HCT116 (cell line): Measurements from ENCODE around the gene LRRN2. TPM values are rescaled to one million over a fixed set of nuclear protein-coding genes. Genes with fewer than 3 reads are reported as not detected.

Experiments
- ATAC-seq: fragments of 200-7000 bp; cut with Tn5 transposase; 2 replicates; pipeline ENCODE4 v1.9.1; 2020; ENCODE audit warnings: mild to moderate bottlenecking, moderate library complexity
- BruUV-seq: library from RNA; stranded (reverse); fragments of 400-500 nt; replicated peaks from 2 replicates; lab custom pipeline; 2021; lab: Mats Ljungman, UMichigan
- CTCF ChIA-PET: fragments of 300-600 bp; sonication (Branson Sonifier 250); formaldehyde crosslinking; loops from one replicate; lab custom pipeline; 2021; ENCODE audit warnings: antibody characterized with exemption; lab: Charles Lee
- POLR2A ChIA-PET: fragments of 300-600, 350-600 bp; sonication (Branson Sonifier 250); formaldehyde crosslinking; loops from one replicate; lab custom pipeline; 2021; ENCODE audit warnings: antibody characterized with exemption; lab: Charles Lee
- RAD21 ChIA-PET, 2 experiments: fragments of 300-600 bp; sonication (Branson Sonifier 250); formaldehyde crosslinking; loops; one replicate each; lab custom pipeline; 2023; ENCODE audit warnings: low total read pairs in 2 of 2; ENCODE audit not compliant: uncharacterized antibody in 2 of 2, unreplicated experiment in 2 of 2, low non-redundant PET in 1 of 2; lab: Charles Lee
- DNase-seq: peaks from one replicate; pipeline ENCODE4 v3.0.0-alpha.2; 2010; ENCODE audit warnings: low read depth, low spot score
- H2AFZ ChIP-seq: fragments of 200-600 bp; shearing (Covaris generic), sonication (generic); 2 replicates; pipeline ENCODE4 v1.6.1; 2017; ENCODE audit warnings: low read depth, mixed run types, mixed read lengths, antibody characterized with exemption, low read length; ENCODE audit not compliant: poor library complexity, severe bottlenecking
- H3K27ac ChIP-seq: 2 replicates; pipeline ENCODE4 v1.5.1; 2012; ENCODE audit warnings: low read depth, low read length
- H3K27me3 ChIP-seq: fragments of 200-600 bp; sonication (generic); 2 replicates; pipeline ENCODE4 v1.6.1; 2016; ENCODE audit warnings: mixed run types, low read length, mixed read lengths; ENCODE audit not compliant: insufficient read depth
- H3K36me3 ChIP-seq, 2 experiments: fragments of 200-500 bp in 1 of 2; fragments of 200-600 bp in 1 of 2; sonication (Bioruptor generic) in 1 of 2; sonication (generic) in 1 of 2; 2 replicates each; pipeline versions ENCODE4 v1.5.1 to v1.6.1; 2014 to 2016; ENCODE audit warnings: low read length in 2 of 2, inconsistent platforms in 1 of 2, mixed read lengths in 1 of 2, mixed run types in 1 of 2; ENCODE audit not compliant: insufficient read depth in 2 of 2, control insufficient read depth in 1 of 2
- H3K4me1 ChIP-seq, 2 experiments: fragments of 200-600 bp in 1 of 2; sonication (generic) in 1 of 2; 2 replicates each; pipeline versions ENCODE4 v1.5.1 to v1.6.1; 2012 to 2017; ENCODE audit warnings: low read length in 2 of 2, inconsistent platforms in 1 of 2, mild to moderate bottlenecking in 1 of 2, mixed read lengths in 1 of 2, mixed run types in 1 of 2, moderate library complexity in 1 of 2; ENCODE audit not compliant: insufficient read depth in 2 of 2, control insufficient read depth in 1 of 2
- H3K4me2 ChIP-seq: fragments of 200-600 bp; sonication (generic); 2 replicates; pipeline ENCODE4 v1.6.1; 2017; ENCODE audit warnings: mixed run types, low read length, mixed read lengths
- H3K4me3 ChIP-seq, 2 experiments: fragments of 200-600 bp in 1 of 2; sonication (generic) in 1 of 2; replicated peaks in 1 of 2; 2 replicates each; pipeline ENCODE4 v1.5.1; 2011 to 2016; ENCODE audit warnings: low read length in 2 of 2, control low read depth in 1 of 2, low read depth in 1 of 2, mild to moderate bottlenecking in 1 of 2, mixed read lengths in 1 of 2, mixed run types in 1 of 2
- H3K79me2 ChIP-seq: fragments of 200-600 bp; sonication (generic); 2 replicates; pipeline ENCODE4 v1.6.1; 2017; ENCODE audit warnings: mild to moderate bottlenecking, mixed run types, low read length, moderate library complexity, mixed read lengths; ENCODE audit not compliant: insufficient read depth
- H3K9ac ChIP-seq: fragments of 200-600 bp; sonication (generic); 2 replicates; pipeline ENCODE4 v1.6.1; 2016; ENCODE audit warnings: low read length, mixed read lengths
- H3K9me2 ChIP-seq: fragments of 200-600 bp; sonication (generic), shearing (Covaris generic); 2 replicates; pipeline ENCODE4 v1.6.1; 2017; ENCODE audit warnings: mixed run types, mild to moderate bottlenecking, moderate library complexity; ENCODE audit not compliant: insufficient read depth
- H3K9me3 ChIP-seq, 2 experiments: fragments of 200-500 bp in 1 of 2; fragments of 200-600 bp in 1 of 2; sonication (Bioruptor generic) in 1 of 2; sonication (generic) in 1 of 2; 2 replicates each; pipeline ENCODE4 v1.6.1; 2014 to 2017; ENCODE audit warnings: low read length in 2 of 2, mixed read lengths in 2 of 2, inconsistent platforms in 1 of 2, low read depth in 1 of 2, mild to moderate bottlenecking in 1 of 2, mixed run types in 1 of 2, moderate library complexity in 1 of 2; ENCODE audit not compliant: control insufficient read depth in 1 of 2, insufficient read depth in 1 of 2
- H4K20me1 ChIP-seq: fragments of 200-600 bp; sonication (generic), shearing (Covaris generic); 2 replicates; pipeline ENCODE4 v1.6.1; 2017; ENCODE audit warnings: mixed run types, mild to moderate bottlenecking, moderate library complexity; ENCODE audit not compliant: insufficient read depth
- CEBPB ChIP-seq: IDR thresholded peaks from 2 replicates; pipeline ENCODE4 v1.6.1; 2012; ENCODE audit warnings: low read depth
- CTCF ChIP-seq, 3 experiments: fragments of 200-600 bp in 1 of 3; sonication (generic) in 1 of 3; IDR thresholded peaks in 2 of 3; conservative IDR thresholded peaks in 1 of 3; 2 replicates each; pipeline ENCODE4 v1.5.1; 2012 to 2017; ENCODE audit warnings: low read depth in 2 of 3, low read length in 2 of 3, antibody characterized with exemption in 1 of 3, borderline replicate concordance in 1 of 3, control low read depth in 1 of 3, mild to moderate bottlenecking in 1 of 3, mixed read lengths in 1 of 3, mixed run types in 1 of 3, moderate library complexity in 1 of 3; ENCODE audit not compliant: insufficient read depth in 1 of 3
- ELF1 ChIP-seq: IDR thresholded peaks from 2 replicates; pipeline ENCODE4 v1.6.1; 2012; ENCODE audit warnings: low read depth, borderline replicate concordance
- EZH2 ChIP-seq: fragments of 200-600 bp; sonication (generic); IDR thresholded peaks from 2 replicates; pipeline ENCODE4 v1.6.1; 2017; ENCODE audit warnings: antibody characterized with exemption, mixed run types
- FOSL1 ChIP-seq: IDR thresholded peaks from 2 replicates; pipeline ENCODE4 v1.6.1; 2012; ENCODE audit warnings: low read depth
- JUND ChIP-seq: IDR thresholded peaks from 2 replicates; pipeline ENCODE4 v1.6.1; 2012
- MAX ChIP-seq: IDR thresholded peaks from 2 replicates; pipeline ENCODE4 v1.6.1; 2012
- POLR2A ChIP-seq: IDR thresholded peaks from 2 replicates; pipeline ENCODE4 v1.7.0; 2011; ENCODE audit warnings: borderline replicate concordance; ENCODE audit not compliant: insufficient read depth, insufficient read length; ENCODE audit errors: extremely low read depth
- REST ChIP-seq: IDR thresholded peaks from 2 replicates; pipeline ENCODE4 v1.6.1; 2012; ENCODE audit warnings: low read depth
- SIN3A ChIP-seq: IDR thresholded peaks from 2 replicates; pipeline ENCODE4 v1.6.1; 2012; ENCODE audit warnings: low read depth
- YY1 ChIP-seq: IDR thresholded peaks from 2 replicates; pipeline ENCODE4 v1.6.1; 2011; ENCODE audit warnings: low read length, low read depth, moderate library complexity, mild to moderate bottlenecking; ENCODE audit not compliant: insufficient replicate concordance; ENCODE audit errors: extremely low read depth
- ZBTB33 ChIP-seq: IDR thresholded peaks from 2 replicates; pipeline ENCODE4 v1.6.1; 2011; ENCODE audit warnings: mild to moderate bottlenecking, low read length, moderate library complexity; ENCODE audit not compliant: insufficient replicate concordance; ENCODE audit errors: extremely low read depth
- ZNF274 ChIP-seq: fragments of 200-500 bp; sonication (Bioruptor generic); IDR thresholded peaks from 2 replicates; pipeline ENCODE4 v1.6.1; 2014; ENCODE audit warnings: mild to moderate bottlenecking, low read depth, low read length, inconsistent platforms
- intact Hi-C: fragments of 100-400 bp; cut with micrococcal nuclease; formaldehyde crosslinking; loops from 2 replicates; pipeline ENCODE4 v1.10.0; 2022
- total RNA-seq: library from RNA; stranded (reverse); gene quantifications from one replicate; pipeline ENCODE4 v1.2.1, GENCODE V29; 2021; ENCODE audit not compliant: unreplicated experiment

The LRRN2 gene
- total RNA-seq, 1 experiment from 2014 or later = 3.2 TPM

- CTCF ChIA-PET = interaction anchor here (1.2 to 1.8 kb wide), 2 partner anchors 49 to 92 kb away, joined by 4 to 8 read pairs; no protein-coding TSS in a partner anchor
- Histone ChIP-seq H3K4me2 (no peak overlapping the region), H3K4me3 (no peak overlapping the region), H3K27me3 (peaks cover 15% of the 10 kb centered on the region; the same call in 1 of the 2 replicates), H3K27ac (no peak overlapping the region), H4K20me1 (no peaks in the 10 kb centered on the region), H3K4me1 (no peaks in the 10 kb centered on the region), H3K79me2 (no peaks in the 10 kb centered on the region), H3K36me3 (no peaks in the 10 kb centered on the region), H3K9me2 (no peaks in the 10 kb centered on the region), H3K9me3 (no peaks in the 10 kb centered on the region), H3K9ac (no peak overlapping the region), H2AFZ (no peak overlapping the region)
- POLR2A ChIA-PET = no interaction called here
- DNase-seq (no peak), ATAC-seq (no peak)
- RAD21 ChIA-PET = no interaction called here
- TF ChIP-seq FOSL1 = no peak
- TF ChIP-seq YY1 = no peak
- no peak for TF ChIP-seq CEBPB
- TF ChIP-seq POLR2A = no peak
- TF ChIP-seq MAX = no peak
- no peak for TF ChIP-seq ZBTB33
- no peak for TF ChIP-seq ELF1
- TF ChIP-seq JUND = no peak
- no peak for TF ChIP-seq EZH2
- TF ChIP-seq REST = no peak
- no peak for TF ChIP-seq CTCF (IDR thresholded peaks at IDR 0.05 in 2 of 3, conservative IDR thresholded peaks at IDR 0.05 in 1 of 3; ENCODE audit: borderline replicate concordance in 1 of 3, insufficient read depth in 1 of 3, low read depth in 2 of 3, low read length in 2 of 3)
- no peak for TF ChIP-seq ZNF274
- TF ChIP-seq SIN3A = no peak
- BruUV-seq = no TSS peak
- intact Hi-C loops = no loop called here
Observed at GRCh38 chr1:204714861-204715511, 29.4 kb upstream of the LRRN2 start.
